ENCODE data around the gene NOL9.
"Not testable (repeated sequence)": the region's sequence is repeated elsewhere in the genome, so short reads cannot be mapped to it uniquely, and the experiment has no call there.

NOL9 gene

GRCh38 chr1:6554031-6554906 lies at the start of gene NOL9:
Gene NOL9 (minus strand): TSS chr1:6554513. CDS start chr1:6554502, 11 bp downstream.
- DNase-seq (ENCODE audit: low read depth in 2 of 2), result peak; percentile 86 to 94

- peak in 1 of 2 donors; percentile 51 for DNase-seq (ENCODE audit: low read depth in 2 of 2)
Observed at GRCh38 chr1:6603238-6603914, 49.1 kb upstream of the NOL9 start.

- DNase-seq (ENCODE audit: low read depth in 2 of 2), result peak; percentile 78 to 82
Observed at GRCh38 chr1:6602669-6603237, 48.4 kb upstream of the NOL9 start, which contains the start of gene KLHL21. Gene KLHL21 (minus strand): TSS chr1:6602869. CDS start chr1:6602817, 52 bp downstream.

DNA sequence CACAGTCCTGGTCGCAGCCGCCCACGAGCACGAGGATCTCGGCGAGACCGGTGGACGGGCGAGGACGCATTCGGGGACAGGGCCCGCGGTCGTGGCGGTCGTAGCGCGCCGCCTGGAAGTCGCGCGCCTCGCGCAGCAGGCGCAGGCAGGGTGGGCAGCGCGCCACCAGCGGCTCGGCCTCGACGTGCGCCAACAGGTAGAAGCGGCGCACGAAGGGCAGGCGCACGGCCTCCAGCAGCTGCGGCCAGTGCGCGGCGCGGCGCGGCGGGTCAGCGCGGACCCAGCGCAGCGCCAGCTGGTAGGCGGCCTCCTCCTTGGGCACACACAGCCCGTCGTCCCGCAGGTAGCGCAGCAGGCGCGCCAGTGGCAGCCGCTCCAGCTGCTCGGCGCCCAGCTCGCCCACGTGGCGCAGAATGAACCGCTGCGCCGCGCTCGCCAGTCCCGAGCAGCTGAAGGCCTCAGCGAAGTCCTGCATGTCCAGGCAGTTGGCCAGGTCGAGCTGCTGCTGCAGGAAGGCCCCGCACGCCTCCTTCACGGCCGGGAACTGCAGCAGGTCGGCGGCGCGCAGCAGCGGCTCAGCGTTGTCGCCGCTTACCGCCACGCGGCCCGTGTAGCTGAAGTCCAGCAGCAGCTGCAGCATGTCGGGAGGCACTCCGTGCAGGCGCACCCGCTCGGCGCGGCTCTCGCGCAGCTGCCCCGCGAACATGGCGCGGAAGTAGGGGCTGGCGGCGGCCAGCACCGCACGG lies 47.8 kb upstream of the NOL9 start:
- DNase-seq (ENCODE audit: low read depth in 2 of 2), result no peak

- DNase-seq (ENCODE audit: low read depth in 2 of 2), result peak; percentile 83 to 84
Observed at GRCh38 chr1:6601049-6601922, 47.0 kb upstream of the NOL9 start.

DNA sequence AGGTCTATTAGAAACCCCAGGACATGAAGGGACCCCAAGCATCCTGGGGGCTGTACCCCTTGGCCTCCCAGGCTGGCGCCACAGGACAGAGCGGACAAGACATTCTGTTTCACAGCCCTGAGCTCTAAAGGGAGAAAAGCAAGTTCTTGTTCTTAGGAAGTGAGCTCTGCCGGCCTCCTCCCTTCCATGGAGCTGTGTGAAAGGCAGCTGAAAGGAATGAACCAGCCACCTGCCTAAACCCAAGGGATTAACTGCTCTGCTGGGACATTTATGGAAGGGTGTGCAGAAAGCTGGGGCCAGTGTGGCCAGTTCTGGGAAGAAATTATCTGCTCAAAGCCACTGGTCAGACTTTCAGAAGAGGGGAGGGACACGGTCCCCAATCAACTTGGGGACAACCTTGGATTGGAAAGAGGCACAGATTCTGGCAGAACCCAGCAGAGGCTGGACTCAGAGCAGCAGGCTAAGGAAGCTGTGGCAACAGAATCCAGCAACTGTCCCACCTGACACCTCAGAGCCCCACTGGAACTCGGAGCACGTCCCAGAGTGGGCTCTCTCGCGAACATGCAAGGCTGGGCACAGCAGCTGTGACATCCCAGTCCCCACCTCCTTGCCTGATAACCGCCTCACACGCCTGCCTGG lies 46.2 kb upstream of the NOL9 start:
- no peak for DNase-seq (ENCODE audit: low read depth in 2 of 2)

DNA sequence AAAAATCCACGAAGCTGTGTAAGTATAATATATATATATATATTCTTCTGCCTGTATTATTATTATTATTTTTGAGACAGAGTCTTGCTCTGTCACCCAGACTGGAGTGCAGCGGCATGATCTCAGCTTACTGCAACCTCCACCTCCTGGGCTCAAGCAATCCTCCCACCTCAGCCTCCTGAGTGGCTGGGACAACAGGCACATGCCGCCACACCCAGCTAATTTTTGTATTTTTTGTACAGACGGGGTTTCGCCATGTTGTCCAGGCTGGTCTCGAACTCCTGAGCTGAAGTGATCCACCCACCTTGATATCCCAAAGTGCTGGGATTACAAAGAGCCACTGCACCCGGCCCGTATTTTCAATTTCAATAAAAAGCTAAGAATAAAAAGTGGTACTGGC lies 45.7 kb upstream of the NOL9 start:
- not testable (repeated sequence) for DNase-seq (ENCODE audit: low read depth in 2 of 2)

- peak in 1 of 2 donors; percentile 53 for DNase-seq (ENCODE audit: low read depth in 2 of 2)
Observed at GRCh38 chr1:6599141-6599975, 45.0 kb upstream of the NOL9 start.

GRCh38 chr1:6597777-6598131 lies 43.4 kb upstream of the NOL9 start:
- DNase-seq (ENCODE audit: low read depth in 2 of 2), result no peak

- no peak for DNase-seq (ENCODE audit: low read depth in 2 of 2)
Observed at GRCh38 chr1:6596886-6597776, 42.8 kb upstream of the NOL9 start.

DNA sequence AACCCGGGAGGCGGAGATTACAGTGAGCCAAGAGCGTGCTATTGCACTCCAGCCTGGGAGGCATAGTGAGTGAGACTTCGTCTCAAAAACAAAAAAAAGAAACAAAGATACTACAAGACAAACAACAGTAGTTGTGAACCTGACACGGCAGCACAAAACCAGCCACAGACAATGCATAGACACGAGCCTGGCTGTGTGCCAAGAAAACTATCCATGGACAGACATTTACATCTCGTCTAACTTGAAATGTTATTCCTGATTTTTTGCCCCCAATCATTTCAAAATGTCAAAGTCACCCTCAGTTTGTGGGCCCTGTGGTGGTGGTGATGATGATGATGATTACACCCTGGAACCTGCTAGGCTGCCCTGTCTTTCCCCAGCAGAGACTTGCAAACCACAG lies 42.0 kb upstream of the NOL9 start:
- DNase-seq (ENCODE audit: low read depth in 2 of 2), result no peak

DNA sequence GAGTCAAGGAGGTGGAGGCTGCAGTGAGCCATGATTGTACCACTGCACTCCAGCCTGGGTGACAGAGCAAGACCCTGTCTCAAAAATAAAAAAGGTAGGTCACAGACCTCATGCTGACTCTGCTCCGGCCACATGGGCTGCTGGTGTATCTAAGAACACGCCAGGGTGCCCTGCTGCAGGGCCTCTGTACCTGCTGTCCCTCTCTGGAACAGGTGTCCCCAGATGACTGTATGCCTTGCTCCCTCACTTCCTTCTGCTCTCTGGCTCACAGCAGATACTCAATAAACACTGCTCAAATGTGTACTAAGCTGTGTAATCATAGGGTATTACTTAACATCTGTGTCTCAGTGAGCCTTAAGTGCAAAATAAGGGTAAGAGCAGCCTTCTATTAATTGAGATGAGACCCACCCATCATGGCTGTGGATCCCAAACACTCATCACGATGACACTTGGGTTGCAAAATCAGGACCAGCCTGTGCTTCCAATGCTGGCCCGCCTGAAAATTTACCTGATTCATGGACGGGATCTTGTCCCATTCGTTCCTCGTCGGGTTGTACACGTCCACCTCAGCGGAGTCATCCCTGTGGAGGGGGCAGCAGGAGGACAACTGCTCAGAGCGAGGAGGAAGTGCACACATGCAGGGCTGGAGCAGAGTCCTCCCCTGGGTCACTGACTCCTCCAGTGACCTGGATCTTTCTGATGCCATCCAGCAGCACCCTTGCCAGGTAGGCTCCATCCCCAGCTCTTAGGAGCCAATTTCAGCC lies 40.8 kb upstream of the NOL9 start:
- DNase-seq (ENCODE audit: low read depth in 2 of 2), result no peak

DNA sequence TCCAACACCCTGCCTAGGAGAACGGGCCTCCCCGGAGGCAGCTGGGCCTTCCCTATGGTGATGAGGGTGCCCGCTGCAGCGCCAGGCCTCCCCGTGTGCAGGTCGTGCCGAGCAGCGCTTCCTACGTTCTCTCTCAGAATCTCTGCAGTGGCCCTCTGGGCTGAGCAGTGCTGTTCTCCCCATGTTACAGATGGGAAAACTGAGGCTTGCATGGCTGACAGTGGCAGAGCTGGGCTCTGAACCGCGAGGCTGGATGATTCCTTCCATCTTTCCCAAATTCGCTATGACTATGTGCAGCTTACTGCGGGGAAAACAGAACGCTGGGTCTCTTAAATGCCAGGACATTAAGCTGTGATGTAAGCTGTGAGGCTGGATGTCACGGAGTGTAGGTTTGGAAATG lies 39.5 kb upstream of the NOL9 start:
- DNase-seq (ENCODE audit: low read depth in 2 of 2), result no peak

GRCh38 chr1:6592865-6593593 lies 38.7 kb upstream of the NOL9 start:
- no peak for DNase-seq (ENCODE audit: low read depth in 2 of 2)

GRCh38 chr1:6592441-6592840 lies 38.1 kb upstream of the NOL9 start:
- no peak for DNase-seq (ENCODE audit: low read depth in 2 of 2)

DNA sequence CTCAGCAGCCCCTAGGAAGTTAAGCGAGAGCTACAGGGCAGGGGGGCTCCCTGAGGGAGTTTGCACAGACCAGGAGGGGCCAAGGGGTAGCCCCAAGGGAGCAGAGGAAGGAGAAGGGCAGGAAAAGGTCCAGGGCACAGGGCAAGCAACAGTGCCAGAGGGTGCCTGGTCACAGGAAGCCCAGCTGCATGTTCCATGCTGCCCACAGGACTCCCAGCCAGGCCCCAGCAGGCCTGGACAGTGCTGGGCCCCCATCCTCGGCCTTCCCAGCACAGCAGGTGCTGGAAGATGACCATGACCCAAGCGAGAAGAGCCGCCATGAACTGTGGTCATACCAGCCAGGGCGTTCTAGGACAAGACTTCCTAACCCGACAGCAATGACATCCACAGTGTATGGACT lies 37.3 kb upstream of the NOL9 start:
- no peak for DNase-seq (ENCODE audit: low read depth in 2 of 2)

DNA sequence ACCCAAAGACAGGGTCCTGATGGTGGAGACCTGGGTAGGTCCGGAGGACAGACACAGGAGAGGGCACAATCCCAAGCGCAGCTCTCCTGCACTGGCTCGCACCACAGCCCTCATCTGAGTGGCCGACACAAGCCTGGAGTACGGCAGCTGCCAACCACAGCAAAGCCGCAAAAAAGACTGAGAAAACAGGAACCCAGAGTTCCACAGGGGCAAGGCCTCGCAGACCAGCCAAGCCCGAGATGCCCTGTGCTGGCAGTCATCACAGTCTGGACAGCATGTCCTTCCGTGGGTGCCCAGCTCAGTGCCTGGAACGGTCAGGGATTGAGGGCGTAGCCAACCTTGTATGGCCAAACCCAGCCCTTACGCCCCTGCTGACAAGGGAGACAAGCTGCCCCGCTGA lies 36.9 kb upstream of the NOL9 start:
- DNase-seq (ENCODE audit: low read depth in 2 of 2), result no peak

Measured in stimulated activated CD4-positive, alpha-beta T cell treated with anti-CD3 and anti-CD28 coated beads, Interleukin-15, amount 100 ng/mL, for 48 hours (primary cell).